K562 (cell line): ENCODE data around the gene LAMB1. TPM values are rescaled to one million over a fixed set of nuclear protein-coding genes. Genes with fewer than 3 reads are reported as not detected.

Source experiments
- ATAC-seq: fragments of 200-7000 bp; cut with Tn5 transposase; 3 replicates; pipeline ENCODE4 v1.9.1; 2020; ENCODE audit warnings: moderate library complexity
- BruUV-seq: library from RNA; stranded (reverse); fragments of 400-500 nt; replicated peaks from 2 replicates; lab custom pipeline; 2021; lab: Mats Ljungman, UMichigan
- CTCF ChIA-PET: fragments of 300-600 bp; formaldehyde crosslinking; extraction: SDS; loops from one replicate; lab custom pipeline; 2021; ENCODE audit warnings: low intra/inter-chr PET ratio; lab: Yijun Ruan, JAX
- POLR2A ChIA-PET: fragments of 300-600, 350-650 bp; sonication (Branson Sonifier 250); formaldehyde crosslinking; extraction: SDS; loops from one replicate; lab custom pipeline; 2021; ENCODE audit warnings: antibody characterized with exemption, inconsistent platforms; lab: Yijun Ruan, JAX
- DNase-seq, 4 experiments: peaks; one replicate each; pipeline versions ENCODE4 v3.0.0 to v3.0.0-alpha.2; 2011 to 2018; ENCODE audit warnings: low spot score in 3 of 4, mixed read lengths in 3 of 4; ENCODE audit errors: extremely low read depth in 1 of 4
- FAIRE-seq: peaks from 2 replicates; lab custom pipeline; 2011; peaks lifted over from hg19 to GRCh38; lab: Jason Lieb, UNC
- H2AFZ ChIP-seq: 2 replicates; pipeline ENCODE4 v1.6.0; 2011; ENCODE audit warnings: low read depth, low read length, control low read depth, inconsistent platforms
- H3K27ac ChIP-seq: fragments of 200-600 bp; 3 replicates; pipeline ENCODE4 v1.8.0; 2011; ENCODE audit warnings: low read depth, mild to moderate bottlenecking, control low read depth, inconsistent platforms, low read length, moderate library complexity, mixed read lengths; ENCODE audit errors: extremely low read depth
- H3K27me3 ChIP-seq, 2 experiments: fragments of 300-600 bp in 1 of 2; 2 replicates in 1 of 2; 3 replicates in 1 of 2; pipeline versions ENCODE4 v1.6.0 to v1.8.0; 2011; ENCODE audit warnings: inconsistent platforms in 2 of 2, low read length in 2 of 2, mild to moderate bottlenecking in 1 of 2, mixed read lengths in 1 of 2, moderate library complexity in 1 of 2; ENCODE audit not compliant: control insufficient read depth in 2 of 2, insufficient read depth in 2 of 2
- H3K36me3 ChIP-seq: fragments of 300-600 bp; 3 replicates; pipeline ENCODE4 v1.8.0; 2011; ENCODE audit warnings: mild to moderate bottlenecking, low read length, inconsistent platforms; ENCODE audit not compliant: control insufficient read depth, insufficient read depth
- H3K4me1 ChIP-seq, 2 experiments: fragments of 200-600 bp in 1 of 2; replicated peaks in 1 of 2; 2 replicates in 1 of 2; 3 replicates in 1 of 2; pipeline versions ENCODE4 v1.5.1 to v1.8.0; 2011; ENCODE audit warnings: inconsistent platforms in 2 of 2, low read length in 2 of 2, mild to moderate bottlenecking in 1 of 2, mixed read lengths in 1 of 2, moderate library complexity in 1 of 2; ENCODE audit not compliant: control insufficient read depth in 2 of 2, insufficient read depth in 2 of 2
- H3K4me2 ChIP-seq: 2 replicates; pipeline ENCODE4 v1.6.1; 2011; ENCODE audit warnings: low read length, control low read depth, inconsistent platforms, mixed read lengths; ENCODE audit not compliant: insufficient read depth
- H3K4me3 ChIP-seq: fragments of 200-600 bp; sonication (generic), shearing (Covaris generic); 2 replicates; pipeline ENCODE4 v1.5.1; 2016; ENCODE audit warnings: control low read depth, inconsistent platforms
- H3K79me2 ChIP-seq: fragments of 200-600 bp; 3 replicates; pipeline ENCODE4 v1.8.0; 2011; ENCODE audit warnings: low read length, inconsistent platforms; ENCODE audit not compliant: control insufficient read depth, insufficient read depth
- H3K9ac ChIP-seq, 2 experiments: 2 replicates each; pipeline versions ENCODE4 v1.6.0 to v1.6.1; 2011; ENCODE audit warnings: low read depth in 2 of 2, low read length in 2 of 2, control low read depth in 1 of 2, inconsistent platforms in 1 of 2, mild to moderate bottlenecking in 1 of 2, mixed read lengths in 1 of 2; ENCODE audit not compliant: insufficient read depth in 1 of 2
- H3K9me1 ChIP-seq: one replicate; pipeline ENCODE4 v1.6.0; 2011; ENCODE audit warnings: inconsistent platforms, mild to moderate bottlenecking, low read length, moderate library complexity; ENCODE audit not compliant: control insufficient read depth, insufficient read depth
- H3K9me3 ChIP-seq: replicated peaks from 2 replicates; pipeline ENCODE4 v1.5.1; 2011; ENCODE audit warnings: low read depth, low read length, inconsistent platforms; ENCODE audit not compliant: control insufficient read depth, insufficient read depth
- H4K20me1 ChIP-seq: replicated peaks from 2 replicates; pipeline ENCODE4 v1.6.1; 2011; ENCODE audit warnings: low read length, inconsistent platforms, mixed read lengths; ENCODE audit not compliant: control insufficient read depth, insufficient read depth
- CTCF ChIP-seq, 3 experiments: IDR thresholded peaks in 2 of 3; conservative IDR thresholded peaks in 1 of 3; 2 replicates each; pipeline ENCODE4 v1.5.1; 2011 to 2012; ENCODE audit warnings: low read length in 3 of 3, mild to moderate bottlenecking in 3 of 3, control low read depth in 2 of 3, improper control_type of control experiment in 1 of 3, inconsistent platforms in 1 of 3, low read depth in 1 of 3, mixed read lengths in 1 of 3, moderate library complexity in 1 of 3; ENCODE audit not compliant: insufficient read depth in 2 of 3
- ETV1 ChIP-seq: fragments of 450-650 bp; conservative IDR thresholded peaks from 2 replicates; pipeline ENCODE4 v1.6.1; 2016; ENCODE audit warnings: missing genetic modification characterization, control low read depth, low read depth, missing compliant biosample characterization
- FOS ChIP-seq: IDR thresholded peaks from 3 replicates; pipeline ENCODE4 v1.6.1; 2011; ENCODE audit not compliant: insufficient read length; ENCODE audit errors: extremely low read depth
- GATAD2B ChIP-seq: fragments of 450-650 bp; IDR thresholded peaks from 2 replicates; pipeline ENCODE4 v1.6.1; 2017; ENCODE audit warnings: mild to moderate bottlenecking, borderline replicate concordance
- KLF1 ChIP-seq: fragments of 450-650 bp; IDR thresholded peaks from 2 replicates; pipeline ENCODE4 v1.6.1; 2016; ENCODE audit warnings: missing genetic modification characterization, missing compliant biosample characterization
- MAFF ChIP-seq: IDR thresholded peaks from 2 replicates; pipeline ENCODE4 v1.6.1; 2012; ENCODE audit warnings: low read length, improper control_type of control experiment
- MEIS2 ChIP-seq: fragments of 450-650 bp; IDR thresholded peaks from 2 replicates; pipeline ENCODE4 v1.6.1; 2014; ENCODE audit warnings: mild to moderate bottlenecking; ENCODE audit not compliant: partially characterized antibody
- MIER1 ChIP-seq: fragments of 450-650 bp; IDR thresholded peaks from 2 replicates; pipeline ENCODE4 v1.6.1; 2016; ENCODE audit warnings: antibody characterized with exemption, mild to moderate bottlenecking, low read depth
- MITF ChIP-seq: IDR thresholded peaks from 2 replicates; pipeline ENCODE4 v1.6.1; 2014; ENCODE audit warnings: antibody characterized with exemption
- NCOA4 ChIP-seq: fragments of 450-650 bp; IDR thresholded peaks from 2 replicates; pipeline ENCODE4 v1.6.1; 2018; ENCODE audit warnings: mild to moderate bottlenecking; ENCODE audit not compliant: partially characterized antibody
- NFYB ChIP-seq: IDR thresholded peaks from 2 replicates; pipeline ENCODE4 v1.6.1; 2011; ENCODE audit warnings: mild to moderate bottlenecking, moderate library complexity; ENCODE audit not compliant: insufficient read length; ENCODE audit errors: extremely low read depth
- SNRNP70 ChIP-seq: fragments of 200-400 bp; formaldehyde crosslinking; optimal IDR thresholded peaks from 2 replicates; pipeline ENCODE3; 2017; ENCODE audit warnings: low read depth, low read length
- XRCC3 ChIP-seq: fragments of 450-650 bp; IDR thresholded peaks from 2 replicates; pipeline ENCODE4 v1.6.1; 2017; ENCODE audit warnings: mild to moderate bottlenecking, moderate library complexity
- ZNF165 ChIP-seq: fragments of 250-450 bp; sonication (Bioruptor Pico); IDR thresholded peaks from 2 replicates; pipeline ENCODE4 v1.4.0; 2020; ENCODE audit warnings: borderline replicate concordance
- ZNF408 ChIP-seq: fragments of 250-450 bp; sonication (Bioruptor Pico); IDR thresholded peaks from 2 replicates; pipeline ENCODE4 v1.4.0; 2020; ENCODE audit warnings: low read depth, mild to moderate bottlenecking, moderate library complexity
- WGBS: fragments of 100-300 bp; shearing (Covaris generic); methylation state at CpG from one replicate; pipeline ENCODE4 v1.1.6; 2016; ENCODE audit warnings: low coverage, mixed read lengths; ENCODE audit not compliant: insufficient coverage; ENCODE audit errors: missing lambda C conversion rate; 5-methylcytosine and 5-hydroxymethylcytosine counted together
- in situ Hi-C: fragments of 300-500 bp; cut with MboI; formaldehyde crosslinking; loops from 4 replicates; pipeline ENCODE4 v1.15.0; 2018; ENCODE audit warnings: inconsistent platforms, mixed read lengths
- intact Hi-C: fragments of 100-400 bp; cut with micrococcal nuclease; formaldehyde crosslinking; loops from 2 replicates; pipeline ENCODE4 v1.14.2; 2022
- polyA plus RNA-seq, 8 experiments: library from polyadenylated mRNA; depleted of rRNA in 4 of 8; stranded (reverse) in 5 of 8; unstranded in 3 of 8; fragments of >200 nt; fragmentation: Nextera tagmentation in 2 of 8; fragmentation: Illumina TruSeq in 1 of 8; extraction: Ambion mirVana in 2 of 8; extraction: Trizol in 1 of 8; gene quantifications; 2 replicates each; pipeline versions ENCODE4 v1.2.1 to v1.2.3, GENCODE V29; 2011 to 2014; ENCODE audit warnings: inconsistent platforms in 1 of 8, missing spikeins in 1 of 8
- total RNA-seq, 7 experiments: library from RNA; depleted of rRNA in 6 of 7; stranded (reverse); fragments of >200 nt in 6 of 7; fragmentation: Illumina TruSeq in 2 of 7; extraction: Trizol in 2 of 7; gene quantifications; 2 replicates each; pipeline versions ENCODE4 v1.2.1 to v1.2.3, GENCODE V29; 2011 to 2021; ENCODE audit warnings: low replicate concordance in 1 of 7
- TF ChIP-seq, protein P1 (sequence below): sonication (generic); formaldehyde crosslinking; IDR thresholded peaks from 2 replicates; pipeline ENCODE4 v1.8.0; 2022; ENCODE audit warnings: mild to moderate bottlenecking, missing genetic modification reagents
- TF ChIP-seq, protein P2 (sequence below): fragments of 450-650 bp; formaldehyde crosslinking; IDR thresholded peaks from 2 replicates; pipeline ENCODE4 v1.4.0; 2020; ENCODE audit warnings: mild to moderate bottlenecking, moderate library complexity

The LAMB1 gene
- total and polyA plus RNA-seq, 9 of the 15 experiments (the other 6 are each of a cell fraction or from before 2014, with no cell fraction given) = 6.0 to 17.7 (median 12.3) TPM

DNA sequence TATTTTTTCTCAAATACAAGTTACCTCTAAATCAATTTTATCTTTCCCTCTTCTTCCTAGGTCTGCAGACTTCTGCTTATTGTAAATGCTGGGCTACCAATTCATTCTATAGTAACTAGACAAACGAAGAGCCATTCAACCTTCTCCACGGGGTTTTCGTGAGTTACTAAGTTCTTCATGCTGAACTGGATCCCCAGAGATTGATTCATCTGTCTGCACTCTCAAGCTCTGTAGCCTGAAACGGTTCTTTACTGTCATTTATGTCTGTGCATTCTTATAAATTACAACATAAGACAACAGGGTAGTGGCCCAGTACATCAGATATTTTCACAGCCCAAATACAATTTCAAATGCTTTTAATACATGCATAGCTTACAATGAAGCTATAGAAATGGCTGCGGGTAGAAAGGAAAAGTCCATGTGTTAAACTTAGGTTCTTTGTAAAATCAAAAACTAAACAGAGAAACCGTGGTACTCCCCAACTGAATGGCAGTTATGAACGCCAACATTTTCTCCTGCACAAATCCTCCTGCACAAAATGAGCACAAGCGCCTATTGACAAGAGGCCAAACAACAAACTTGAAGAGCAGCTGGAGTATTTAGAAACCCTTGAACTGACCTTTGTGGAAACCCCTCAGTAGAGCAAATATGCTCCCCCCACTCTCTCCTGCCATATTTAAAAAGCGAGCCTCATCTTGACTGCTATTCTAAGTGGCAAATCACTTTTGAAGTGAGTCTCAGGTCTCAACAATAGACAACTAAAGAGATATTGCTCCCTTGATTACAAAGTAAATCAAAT is 20.7 kb downstream of the LAMB1 start:
- H3K9me1 ChIP-seq = no peaks in the 10 kb centered on the region
- H3K9ac ChIP-seq = no peak overlapping the region
- no peak overlapping the region for H3K4me3 ChIP-seq
- DNase-seq (no peak), FAIRE-seq (no peak), ATAC-seq (no peak)
- H3K36me3 ChIP-seq = peaks cover 7% of the 10 kb centered on the region; the same call in 2 of the 3 replicates
- H3K4me1 ChIP-seq = no peaks in the 10 kb centered on the region
- H3K27ac ChIP-seq = no peak overlapping the region
- no peaks in the 10 kb centered on the region for H3K79me2 ChIP-seq
- H4K20me1 ChIP-seq = no peaks in the 10 kb centered on the region
- no peak overlapping the region for H3K4me2 ChIP-seq
- ChIA-PET CTCF (interaction anchor here (0.6 kb wide), 1 partner anchor 489 kb away, joined by 3 read pairs; no protein-coding TSS in a partner anchor), POLR2A (interaction anchor here (0.6 to 1.7 kb wide), 8 partner anchors 10 to 81 kb away, joined by 3 to 8 read pairs (median 3); partner anchors contain the start of gene LAMB1)
- intact Hi-C loops (no loop called here), in situ Hi-C loops (no loop called here)
- BruUV-seq = no TSS peak
- 44% methylated on average over 9 of the region's 9 CpGs for WGBS
- H3K9me3 ChIP-seq = no peaks in the 10 kb centered on the region
- no peak overlapping the region for H2AFZ ChIP-seq
- H3K27me3 ChIP-seq = no peaks in the 10 kb centered on the region
- TF ChIP-seq GATAD2B = no peak
- TF ChIP-seq MAFF = no peak
- TF ChIP-seq NFYB = no peak
- TF ChIP-seq FOS = no peak
- TF ChIP-seq ZNF165 (CRISPR knock-in tag) = no peak
- TF ChIP-seq MIER1 = no peak
- no peak for TF ChIP-seq CTCF (IDR thresholded peaks at IDR 0.05 in 2 of 3, conservative IDR thresholded peaks at IDR 0.05 in 1 of 3; ENCODE audit: insufficient read depth in 2 of 3, low read depth in 1 of 3, low read length in 3 of 3)
- TF ChIP-seq, protein P1, sequence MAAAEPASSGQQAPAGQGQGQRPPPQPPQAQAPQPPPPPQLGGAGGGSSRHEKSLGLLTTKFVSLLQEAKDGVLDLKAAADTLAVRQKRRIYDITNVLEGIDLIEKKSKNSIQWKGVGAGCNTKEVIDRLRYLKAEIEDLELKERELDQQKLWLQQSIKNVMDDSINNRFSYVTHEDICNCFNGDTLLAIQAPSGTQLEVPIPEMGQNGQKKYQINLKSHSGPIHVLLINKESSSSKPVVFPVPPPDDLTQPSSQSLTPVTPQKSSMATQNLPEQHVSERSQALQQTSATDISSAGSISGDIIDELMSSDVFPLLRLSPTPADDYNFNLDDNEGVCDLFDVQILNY = no peak
- TF ChIP-seq ZNF408 (CRISPR knock-in tag) = no peak
- TF ChIP-seq MEIS2 = no peak
- TF ChIP-seq ETV1 (tag) = no peak
- TF ChIP-seq KLF1 (tag) = no peak
- TF ChIP-seq, protein P2, sequence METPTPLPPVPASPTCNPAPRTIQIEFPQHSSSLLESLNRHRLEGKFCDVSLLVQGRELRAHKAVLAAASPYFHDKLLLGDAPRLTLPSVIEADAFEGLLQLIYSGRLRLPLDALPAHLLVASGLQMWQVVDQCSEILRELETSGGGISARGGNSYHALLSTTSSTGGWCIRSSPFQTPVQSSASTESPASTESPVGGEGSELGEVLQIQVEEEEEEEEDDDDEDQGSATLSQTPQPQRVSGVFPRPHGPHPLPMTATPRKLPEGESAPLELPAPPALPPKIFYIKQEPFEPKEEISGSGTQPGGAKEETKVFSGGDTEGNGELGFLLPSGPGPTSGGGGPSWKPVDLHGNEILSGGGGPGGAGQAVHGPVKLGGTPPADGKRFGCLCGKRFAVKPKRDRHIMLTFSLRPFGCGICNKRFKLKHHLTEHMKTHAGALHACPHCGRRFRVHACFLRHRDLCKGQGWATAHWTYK (CRISPR knock-in tag) = no peak
- no peak for TF ChIP-seq SNRNP70
- TF ChIP-seq XRCC3 = no peak
- no peak for TF ChIP-seq MITF
- TF ChIP-seq NCOA4 = no peak
